HepG2 (cell line): Measurements from ENCODE around the gene PDLIM5. TPM values are rescaled to one million over a fixed set of nuclear protein-coding genes. Genes with fewer than 3 reads are reported as not detected.

Source experiments
- ASH2L ChIP-seq: fragments of 300-600, 200-600 bp; sonication (generic); IDR thresholded peaks from 2 replicates; pipeline ENCODE4 v1.7.0; 2017; ENCODE audit warnings: low read depth, mild to moderate bottlenecking, moderate library complexity, mixed read lengths, low read length; ENCODE audit not compliant: insufficient read length
- ELF4 ChIP-seq: sonication (generic); formaldehyde crosslinking; IDR thresholded peaks from 2 replicates; pipeline ENCODE4 v1.5.0; 2020; ENCODE audit warnings: missing genetic modification reagents, mild to moderate bottlenecking, moderate library complexity, borderline replicate concordance
- ELK4 ChIP-seq: sonication (generic); formaldehyde crosslinking; IDR thresholded peaks from 2 replicates; pipeline ENCODE4 v1.9.0; 2021; ENCODE audit warnings: missing genetic modification reagents, borderline replicate concordance
- GLI4 ChIP-seq: sonication (generic); formaldehyde crosslinking; IDR thresholded peaks from 2 replicates; pipeline ENCODE4 v1.5.1; 2020; ENCODE audit warnings: missing genetic modification reagents, mild to moderate bottlenecking, moderate library complexity, borderline replicate concordance
- GTF3A ChIP-seq: sonication (generic); formaldehyde crosslinking; conservative IDR thresholded peaks from 2 replicates; pipeline ENCODE4 v1.4.0; 2020; ENCODE audit warnings: mild to moderate bottlenecking, missing genetic modification reagents
- MBNL3 ChIP-seq: fragments of 250-450 bp; sonication (Bioruptor Pico); conservative IDR thresholded peaks from 2 replicates; pipeline ENCODE4 v1.8.0; 2022; ENCODE audit warnings: mild to moderate bottlenecking, inconsistent platforms
- MEIS2 ChIP-seq: sonication (generic); formaldehyde crosslinking; IDR thresholded peaks from 2 replicates; pipeline ENCODE4 v1.9.0; 2021; ENCODE audit warnings: mild to moderate bottlenecking, missing genetic modification reagents
- NAIF1 ChIP-seq: sonication (generic); formaldehyde crosslinking; IDR thresholded peaks from 2 replicates; pipeline ENCODE4 v1.5.0; 2020; ENCODE audit warnings: mild to moderate bottlenecking, missing genetic modification reagents, borderline replicate concordance
- RFX3 ChIP-seq: IDR thresholded peaks from 2 replicates; pipeline ENCODE4 v1.6.1; 2016; ENCODE audit warnings: missing biosample characterization, missing genetic modification reagents
- TFE3 ChIP-seq: IDR thresholded peaks from 2 replicates; pipeline ENCODE4 v1.6.1; 2016
- ZKSCAN1 ChIP-seq: fragments of 150-350 bp; IDR thresholded peaks from 2 replicates; pipeline ENCODE4 v1.6.1; 2014; ENCODE audit warnings: low read length
- ZNF317 ChIP-seq: sonication (generic); formaldehyde crosslinking; IDR thresholded peaks from 2 replicates; pipeline ENCODE4 v1.5.0; 2020; ENCODE audit warnings: mild to moderate bottlenecking, missing genetic modification reagents
- ZNF451 ChIP-seq: sonication (generic); formaldehyde crosslinking; IDR thresholded peaks from 2 replicates; pipeline ENCODE4 v1.5.0; 2020; ENCODE audit warnings: mild to moderate bottlenecking, missing genetic modification reagents
- ZNF572 ChIP-seq: sonication (generic); formaldehyde crosslinking; IDR thresholded peaks from 2 replicates; pipeline ENCODE4 v1.5.1; 2020; ENCODE audit warnings: mild to moderate bottlenecking, missing genetic modification reagents
- polyA plus RNA-seq, 8 experiments: library from polyadenylated mRNA; depleted of rRNA in 3 of 8; stranded (reverse) in 7 of 8; unstranded in 1 of 8; fragments of >200 nt; fragmentation: Illumina TruSeq in 4 of 8; extraction: Trizol in 4 of 8; gene quantifications; 2 replicates each; pipeline versions ENCODE4 v1.2.1 to v1.2.3, GENCODE V29; 2011 to 2016; ENCODE audit warnings: low read depth in 4 of 8, missing spikeins in 1 of 8, mixed read lengths in 1 of 8; ENCODE audit not compliant: insufficient read depth in 1 of 8
- total RNA-seq, 5 experiments: library from RNA; depleted of rRNA; stranded (reverse); fragments of >200 nt; fragmentation: Illumina TruSeq; extraction: Trizol; gene quantifications; 2 replicates each; pipeline ENCODE4 v1.2.3, GENCODE V29; 2016; ENCODE audit warnings: low read depth in 1 of 5
- TF ChIP-seq, protein P1 (sequence below): sonication (generic); formaldehyde crosslinking; IDR thresholded peaks from 2 replicates; pipeline ENCODE4 v1.5.1; 2020; ENCODE audit warnings: missing genetic modification reagents, mild to moderate bottlenecking, borderline replicate concordance
- TF ChIP-seq, protein P2 (sequence below): sonication (generic); formaldehyde crosslinking; IDR thresholded peaks from 2 replicates; pipeline ENCODE4 v1.4.0; 2020; ENCODE audit warnings: missing genetic modification reagents
- TF ChIP-seq, protein P3 (sequence below): sonication (generic); formaldehyde crosslinking; IDR thresholded peaks from 2 replicates; pipeline ENCODE4 v1.9.0; 2021; ENCODE audit warnings: mild to moderate bottlenecking, missing genetic modification reagents
- TF ChIP-seq, protein P4 (sequence below): sonication (generic); formaldehyde crosslinking; IDR thresholded peaks from 2 replicates; pipeline ENCODE4 v1.5.1; 2020; ENCODE audit warnings: missing genetic modification reagents, mild to moderate bottlenecking, borderline replicate concordance

PDLIM5 gene
- total and polyA plus RNA-seq, 2 of the 13 experiments (the other 11 are each of a cell fraction or from before 2014, with no cell fraction given), result 52.8 to 119 TPM

DNA sequence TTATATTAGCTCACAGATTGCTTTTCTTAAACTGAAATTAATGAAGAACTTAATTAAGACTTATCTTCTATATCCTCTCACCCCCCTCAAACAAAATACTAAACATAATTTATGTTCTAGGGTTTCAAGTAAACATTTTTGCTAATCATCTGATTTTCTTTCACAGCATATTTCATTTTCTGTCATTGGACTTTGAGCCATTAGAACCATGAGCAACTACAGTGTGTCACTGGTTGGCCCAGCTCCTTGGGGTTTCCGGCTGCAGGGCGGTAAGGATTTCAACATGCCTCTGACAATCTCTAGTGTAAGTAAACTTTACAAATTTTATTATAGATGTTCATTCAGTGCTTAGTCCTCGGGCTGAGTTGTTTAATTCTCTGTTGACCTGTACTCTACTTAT, 3.3 kb downstream of the PDLIM5 start (continued):
- TF ChIP-seq MEIS2 (no peak), ZNF572 (no peak), ELK4 (CRISPR knock-in tag) (no peak), NAIF1 (CRISPR knock-in tag) (no peak), ZNF451 (CRISPR knock-in tag) (no peak), MBNL3 (no peak), GTF3A (no peak), ASH2L (no peak), TFE3 (CRISPR knock-in tag) (no peak), ELF4 (CRISPR knock-in tag) (no peak), GLI4 (CRISPR knock-in tag) (no peak), ZKSCAN1 (no peak), RFX3 (no peak), ZNF317 (CRISPR knock-in tag) (0 out of 2 replicates have a peak, but pooled peaks have one; percentile 26)
- TF ChIP-seq, protein P1, sequence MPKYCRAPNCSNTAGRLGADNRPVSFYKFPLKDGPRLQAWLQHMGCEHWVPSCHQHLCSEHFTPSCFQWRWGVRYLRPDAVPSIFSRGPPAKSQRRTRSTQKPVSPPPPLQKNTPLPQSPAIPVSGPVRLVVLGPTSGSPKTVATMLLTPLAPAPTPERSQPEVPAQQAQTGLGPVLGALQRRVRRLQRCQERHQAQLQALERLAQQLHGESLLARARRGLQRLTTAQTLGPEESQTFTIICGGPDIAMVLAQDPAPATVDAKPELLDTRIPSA (CRISPR knock-in tag), result no peak
- TF ChIP-seq, protein P2, sequence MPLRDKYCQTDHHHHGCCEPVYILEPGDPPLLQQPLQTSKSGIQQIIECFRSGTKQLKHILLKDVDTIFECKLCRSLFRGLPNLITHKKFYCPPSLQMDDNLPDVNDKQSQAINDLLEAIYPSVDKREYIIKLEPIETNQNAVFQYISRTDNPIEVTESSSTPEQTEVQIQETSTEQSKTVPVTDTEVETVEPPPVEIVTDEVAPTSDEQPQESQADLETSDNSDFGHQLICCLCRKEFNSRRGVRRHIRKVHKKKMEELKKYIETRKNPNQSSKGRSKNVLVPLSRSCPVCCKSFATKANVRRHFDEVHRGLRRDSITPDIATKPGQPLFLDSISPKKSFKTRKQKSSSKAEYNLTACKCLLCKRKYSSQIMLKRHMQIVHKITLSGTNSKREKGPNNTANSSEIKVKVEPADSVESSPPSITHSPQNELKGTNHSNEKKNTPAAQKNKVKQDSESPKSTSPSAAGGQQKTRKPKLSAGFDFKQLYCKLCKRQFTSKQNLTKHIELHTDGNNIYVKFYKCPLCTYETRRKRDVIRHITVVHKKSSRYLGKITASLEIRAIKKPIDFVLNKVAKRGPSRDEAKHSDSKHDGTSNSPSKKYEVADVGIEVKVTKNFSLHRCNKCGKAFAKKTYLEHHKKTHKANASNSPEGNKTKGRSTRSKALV (CRISPR knock-in tag), result no peak
- TF ChIP-seq, protein P3, sequence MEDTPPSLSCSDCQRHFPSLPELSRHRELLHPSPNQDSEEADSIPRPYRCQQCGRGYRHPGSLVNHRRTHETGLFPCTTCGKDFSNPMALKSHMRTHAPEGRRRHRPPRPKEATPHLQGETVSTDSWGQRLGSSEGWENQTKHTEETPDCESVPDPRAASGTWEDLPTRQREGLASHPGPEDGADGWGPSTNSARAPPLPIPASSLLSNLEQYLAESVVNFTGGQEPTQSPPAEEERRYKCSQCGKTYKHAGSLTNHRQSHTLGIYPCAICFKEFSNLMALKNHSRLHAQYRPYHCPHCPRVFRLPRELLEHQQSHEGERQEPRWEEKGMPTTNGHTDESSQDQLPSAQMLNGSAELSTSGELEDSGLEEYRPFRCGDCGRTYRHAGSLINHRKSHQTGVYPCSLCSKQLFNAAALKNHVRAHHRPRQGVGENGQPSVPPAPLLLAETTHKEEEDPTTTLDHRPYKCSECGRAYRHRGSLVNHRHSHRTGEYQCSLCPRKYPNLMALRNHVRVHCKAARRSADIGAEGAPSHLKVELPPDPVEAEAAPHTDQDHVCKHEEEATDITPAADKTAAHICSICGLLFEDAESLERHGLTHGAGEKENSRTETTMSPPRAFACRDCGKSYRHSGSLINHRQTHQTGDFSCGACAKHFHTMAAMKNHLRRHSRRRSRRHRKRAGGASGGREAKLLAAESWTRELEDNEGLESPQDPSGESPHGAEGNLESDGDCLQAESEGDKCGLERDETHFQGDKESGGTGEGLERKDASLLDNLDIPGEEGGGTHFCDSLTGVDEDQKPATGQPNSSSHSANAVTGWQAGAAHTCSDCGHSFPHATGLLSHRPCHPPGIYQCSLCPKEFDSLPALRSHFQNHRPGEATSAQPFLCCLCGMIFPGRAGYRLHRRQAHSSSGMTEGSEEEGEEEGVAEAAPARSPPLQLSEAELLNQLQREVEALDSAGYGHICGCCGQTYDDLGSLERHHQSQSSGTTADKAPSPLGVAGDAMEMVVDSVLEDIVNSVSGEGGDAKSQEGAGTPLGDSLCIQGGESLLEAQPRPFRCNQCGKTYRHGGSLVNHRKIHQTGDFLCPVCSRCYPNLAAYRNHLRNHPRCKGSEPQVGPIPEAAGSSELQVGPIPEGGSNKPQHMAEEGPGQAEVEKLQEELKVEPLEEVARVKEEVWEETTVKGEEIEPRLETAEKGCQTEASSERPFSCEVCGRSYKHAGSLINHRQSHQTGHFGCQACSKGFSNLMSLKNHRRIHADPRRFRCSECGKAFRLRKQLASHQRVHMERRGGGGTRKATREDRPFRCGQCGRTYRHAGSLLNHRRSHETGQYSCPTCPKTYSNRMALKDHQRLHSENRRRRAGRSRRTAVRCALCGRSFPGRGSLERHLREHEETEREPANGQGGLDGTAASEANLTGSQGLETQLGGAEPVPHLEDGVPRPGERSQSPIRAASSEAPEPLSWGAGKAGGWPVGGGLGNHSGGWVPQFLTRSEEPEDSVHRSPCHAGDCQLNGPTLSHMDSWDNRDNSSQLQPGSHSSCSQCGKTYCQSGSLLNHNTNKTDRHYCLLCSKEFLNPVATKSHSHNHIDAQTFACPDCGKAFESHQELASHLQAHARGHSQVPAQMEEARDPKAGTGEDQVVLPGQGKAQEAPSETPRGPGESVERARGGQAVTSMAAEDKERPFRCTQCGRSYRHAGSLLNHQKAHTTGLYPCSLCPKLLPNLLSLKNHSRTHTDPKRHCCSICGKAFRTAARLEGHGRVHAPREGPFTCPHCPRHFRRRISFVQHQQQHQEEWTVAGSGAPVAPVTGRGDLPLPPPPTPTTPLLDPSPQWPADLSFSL (CRISPR knock-in tag), result no peak
- TF ChIP-seq, protein P4, sequence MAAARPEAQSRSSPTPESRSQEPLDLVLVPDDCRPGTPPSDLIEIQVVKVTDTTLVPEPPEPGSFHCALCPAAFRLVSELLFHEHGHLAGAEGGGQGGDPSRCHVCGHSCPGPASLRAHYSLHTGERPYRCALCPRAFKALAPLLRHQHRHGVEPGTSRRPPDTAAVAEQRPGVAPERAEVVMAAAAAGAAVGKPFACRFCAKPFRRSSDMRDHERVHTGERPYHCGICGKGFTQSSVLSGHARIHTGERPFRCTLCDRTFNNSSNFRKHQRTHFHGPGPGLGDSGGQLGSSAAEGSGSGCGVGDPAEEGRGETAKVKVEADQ (CRISPR knock-in tag), result no peak
